A549 treated with RU486 at 1 μM for 4 hours (cell line): ENCODE measurements around the gene PAX5. TPM values are rescaled to one million over a fixed set of nuclear protein-coding genes. Genes with fewer than 3 reads are reported as not detected.

Experiments
- total RNA-seq: library from RNA; stranded (reverse); fragments of 200-300 nt; extraction: Qiagen RNA extraction; gene quantifications from 5 replicates; pipeline ENCODE4 v1.2.3, GENCODE V29; 2022; ENCODE audit warnings: low read depth

The PAX5 gene
- total RNA-seq = 0.02 TPM in 1 of 5 replicates, not detected in the others

DNA sequence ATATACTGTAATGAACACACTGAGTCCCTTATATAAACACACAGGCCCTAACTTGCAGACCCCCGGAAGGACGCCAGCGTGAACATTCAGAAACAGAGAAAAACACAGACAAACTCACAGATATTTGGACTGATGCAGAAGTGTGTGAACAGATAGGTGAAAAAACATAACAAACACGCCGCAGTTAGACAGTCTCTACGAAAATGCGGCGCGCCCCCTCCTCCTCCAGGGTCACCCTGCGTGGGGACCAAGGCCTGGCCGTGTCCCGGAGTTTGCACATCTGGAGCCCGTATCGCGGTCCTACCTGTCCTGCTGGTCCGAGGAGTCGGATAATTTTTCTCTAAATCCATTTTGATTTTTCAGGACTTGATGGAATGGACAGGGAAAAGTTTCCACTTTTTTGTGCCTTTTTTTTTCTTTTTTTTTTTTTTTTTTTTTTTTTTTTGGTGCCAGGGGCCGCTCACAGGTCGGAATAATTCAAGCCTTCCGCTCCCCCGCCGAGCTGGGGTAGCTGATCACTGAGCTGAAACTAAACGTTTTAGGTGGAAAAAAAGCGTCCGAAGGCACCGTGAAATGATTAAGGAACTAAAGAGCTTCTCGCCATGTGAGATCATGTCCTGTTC is at the start of gene PAX5:
TSS of gene PAX5 (minus strand) at position 587 of the 623 bp plus-strand sequence. CDS start at position 350, 237 bp downstream.

Other genes with a start within 250 kb of the PAX5 start
- 11.1 to 14.9 TPM (median 13.9 TPM) in 5 replicates for gene ZCCHC7, start 86.3 kb upstream of the PAX5 start, total RNA-seq